IPS DF 6.9 (cell line): ENCODE data around the gene SLC1A3.

ENCODE experiments used
- DNase-seq: peaks from one replicate; pipeline ENCODE4 v3.0.0-alpha.2; 2013; ENCODE audit warnings: low read depth, low spot score
- H3K27ac ChIP-seq: one replicate; pipeline ENCODE4 v1.5.1; 2013; ENCODE audit warnings: low read length, control low read depth
- H3K27me3 ChIP-seq: 2 replicates; pipeline ENCODE4 v1.6.1; 2013; ENCODE audit warnings: mild to moderate bottlenecking, low read length; ENCODE audit not compliant: control insufficient read depth, insufficient read depth
- H3K36me3 ChIP-seq: 2 replicates; pipeline ENCODE4 v1.6.1; 2013; ENCODE audit warnings: low read length; ENCODE audit not compliant: control insufficient read depth, insufficient read depth
- H3K4me1 ChIP-seq: 2 replicates; pipeline ENCODE4 v1.6.1; 2013; ENCODE audit warnings: low read length; ENCODE audit not compliant: control insufficient read depth, insufficient read depth
- H3K4me3 ChIP-seq: 2 replicates; pipeline ENCODE4 v1.5.1; 2013; ENCODE audit warnings: mild to moderate bottlenecking, low read length
- H3K9me3 ChIP-seq: 2 replicates; pipeline ENCODE4 v1.6.1; 2013; ENCODE audit warnings: low read length, inconsistent platforms; ENCODE audit not compliant: control insufficient read depth, insufficient read depth
- WGBS: extraction: QIAGEN DNeasy Blood & Tissue Kit; methylation state at CpG from one replicate; pipeline ENCODE4 v1.1.7; 2013; ENCODE audit warnings: mixed read lengths, missing lambda C conversion rate; ENCODE audit not compliant: insufficient read length, insufficient coverage; 5-methylcytosine and 5-hydroxymethylcytosine counted together

Gene SLC1A3

GRCh38 chr5:36654564-36654963 is 48.2 kb downstream of the SLC1A3 start:
- no peaks in the 10 kb centered on the region for H3K36me3 ChIP-seq
- no CpG with 5 or more reads among the region's 3 CpGs for WGBS
- no peak overlapping the region for H3K4me3 ChIP-seq
- no peak overlapping the region for H3K27ac ChIP-seq
- DNase-seq, result no peak
- peaks cover 2% of the 10 kb centered on the region; the same call in 1 of the 2 replicates for H3K4me1 ChIP-seq
- H3K9me3 ChIP-seq, result no peaks in the 10 kb centered on the region
- H3K27me3 ChIP-seq, result no peaks in the 10 kb centered on the region

GRCh38 chr5:36655161-36655560 is 48.8 kb downstream of the SLC1A3 start:
- Histone ChIP-seq H3K27ac (no peak overlapping the region), H3K4me3 (no peak overlapping the region), H3K9me3 (no peaks in the 10 kb centered on the region), H3K27me3 (no peaks in the 10 kb centered on the region), H3K4me1 (peaks cover 2% of the 10 kb centered on the region; the same call in 1 of the 2 replicates), H3K36me3 (no peaks in the 10 kb centered on the region)
- no peak for DNase-seq
- no CpG with 5 or more reads among the region's 4 CpGs for WGBS

- Histone ChIP-seq H3K4me1 (peaks cover 2% of the 10 kb centered on the region; the same call in 1 of the 2 replicates), H3K27me3 (no peaks in the 10 kb centered on the region), H3K4me3 (no peak overlapping the region), H3K27ac (no peak overlapping the region), H3K36me3 (no peaks in the 10 kb centered on the region), H3K9me3 (no peaks in the 10 kb centered on the region)
- no CpG with 5 or more reads among the region's 1 CpG for WGBS
- DNase-seq, result no peak
These were observed 50.1 kb downstream of the SLC1A3 start for GRCh38 chr5:36656556-36656955.

DNA sequence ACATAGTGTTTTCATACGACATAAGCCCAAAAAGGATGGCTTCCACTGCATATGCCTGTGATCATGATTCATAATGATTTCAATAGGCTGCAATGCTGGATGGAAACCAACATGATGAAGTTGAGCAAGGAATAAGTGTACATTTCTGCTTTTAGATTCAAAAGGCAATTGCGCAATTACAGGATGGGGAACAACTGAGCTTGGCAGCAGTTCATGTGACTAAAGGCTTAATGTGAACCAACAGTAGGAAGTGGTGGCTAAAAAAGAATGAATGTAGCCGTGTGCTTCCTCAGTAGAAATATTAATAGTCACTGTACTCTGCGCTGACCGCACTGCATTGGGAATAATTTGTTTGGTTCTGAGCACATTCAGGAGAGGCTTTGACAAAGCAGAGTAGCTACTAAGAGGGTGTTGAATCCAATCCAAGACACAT is 51.2 kb downstream of the SLC1A3 start:
- peaks cover 2% of the 10 kb centered on the region; the same call in 1 of the 2 replicates for H3K4me1 ChIP-seq
- no peaks in the 10 kb centered on the region for H3K27me3 ChIP-seq
- H3K27ac ChIP-seq, result no peak overlapping the region
- no peaks in the 10 kb centered on the region for H3K36me3 ChIP-seq
- no peak for DNase-seq
- H3K4me3 ChIP-seq, result no peak overlapping the region
- no peaks in the 10 kb centered on the region for H3K9me3 ChIP-seq
- no CpG with 5 or more reads among the region's 5 CpGs for WGBS

GRCh38 chr5:36658038-36658756 is 51.8 kb downstream of the SLC1A3 start:
- no peaks in the 10 kb centered on the region for H3K9me3 ChIP-seq
- no peaks in the 10 kb centered on the region for H3K36me3 ChIP-seq
- DNase-seq, result no peak
- no peaks in the 10 kb centered on the region for H3K27me3 ChIP-seq
- no CpG with 5 or more reads among the region's 8 CpGs for WGBS
- no peak overlapping the region for H3K27ac ChIP-seq
- H3K4me3 ChIP-seq, result no peak overlapping the region
- H3K4me1 ChIP-seq, result peaks cover 2% of the 10 kb centered on the region; the same call in 1 of the 2 replicates

DNA sequence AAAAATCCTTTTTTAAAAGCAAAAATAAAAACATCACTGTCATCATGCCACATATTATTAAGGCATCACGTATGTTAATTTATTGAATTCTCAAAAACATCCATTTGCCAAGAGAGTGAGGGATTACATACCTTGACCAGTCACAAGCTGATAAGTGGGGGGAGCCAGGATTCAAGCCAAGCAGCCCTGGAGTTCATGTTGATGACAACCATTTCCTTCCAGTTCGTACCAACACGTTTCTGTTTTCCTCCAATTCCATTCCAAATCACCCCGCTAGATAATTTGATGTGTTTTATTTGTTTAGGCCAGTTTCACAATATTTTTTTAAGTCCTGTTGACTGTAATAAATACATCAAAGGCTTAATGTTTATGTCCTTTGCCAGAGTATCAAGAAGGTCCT is 53.0 kb downstream of the SLC1A3 start:
- DNase-seq, result no peak
- Histone ChIP-seq H3K36me3 (no peaks in the 10 kb centered on the region), H3K9me3 (no peaks in the 10 kb centered on the region), H3K27me3 (no peaks in the 10 kb centered on the region), H3K27ac (no peak overlapping the region), H3K4me1 (peaks cover 2% of the 10 kb centered on the region; the same call in 1 of the 2 replicates), H3K4me3 (no peak overlapping the region)
- no CpG with 5 or more reads among the region's 4 CpGs for WGBS

GRCh38 chr5:36660397-36661049 is 54.1 kb downstream of the SLC1A3 start:
- no peaks in the 10 kb centered on the region for H3K27me3 ChIP-seq
- no peak overlapping the region for H3K4me3 ChIP-seq
- no peak for DNase-seq
- H3K36me3 ChIP-seq, result no peaks in the 10 kb centered on the region
- H3K9me3 ChIP-seq, result no peaks in the 10 kb centered on the region
- H3K27ac ChIP-seq, result no peak overlapping the region
- 100% methylated on average over 1 of the region's 5 CpGs for WGBS
- H3K4me1 ChIP-seq, result no peaks in the 10 kb centered on the region; the same call in 1 of the 2 replicates

- Histone ChIP-seq H3K27ac (no peak overlapping the region), H3K36me3 (no peaks in the 10 kb centered on the region), H3K4me1 (no peaks in the 10 kb centered on the region; the same call in 1 of the 2 replicates), H3K27me3 (no peaks in the 10 kb centered on the region), H3K4me3 (no peak overlapping the region; the same call in 1 of the 2 replicates), H3K9me3 (no peaks in the 10 kb centered on the region)
- WGBS, result no CpG with 5 or more reads among the region's 8 CpGs
- no peak for DNase-seq
These were observed 55.2 kb downstream of the SLC1A3 start for GRCh38 chr5:36661456-36662220.

DNA sequence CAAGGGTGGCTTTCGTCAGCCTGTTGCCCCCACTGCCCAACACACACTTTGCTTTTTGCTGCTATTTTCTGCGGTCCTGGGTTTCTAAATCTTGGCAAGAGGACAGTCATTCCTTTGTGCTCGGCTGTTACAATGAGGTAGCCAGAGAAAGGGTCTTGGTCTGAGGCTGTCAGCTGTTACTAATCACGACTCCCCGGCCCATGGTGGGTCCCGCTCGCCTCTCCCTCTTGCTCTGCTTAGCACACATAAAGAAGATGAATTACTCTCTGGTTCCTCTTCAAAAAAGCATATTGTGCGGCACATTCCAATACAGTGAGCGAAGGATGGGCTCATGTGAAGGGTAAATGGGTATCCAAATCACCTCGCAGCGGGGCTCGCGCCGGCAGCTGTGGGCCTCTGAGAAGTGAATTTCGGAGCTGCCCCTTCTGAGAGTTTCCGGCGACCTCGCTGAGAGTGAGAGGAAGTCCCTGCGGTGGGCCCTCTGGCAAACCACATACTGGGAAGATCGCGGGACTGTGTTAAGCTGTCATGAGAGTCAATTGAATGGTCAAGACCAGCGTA is 56.0 kb downstream of the SLC1A3 start:
- H3K36me3 ChIP-seq, result no peaks in the 10 kb centered on the region
- no peaks in the 10 kb centered on the region for H3K9me3 ChIP-seq
- H3K27ac ChIP-seq, result no peak overlapping the region
- H3K4me3 ChIP-seq, result no peak overlapping the region
- H3K4me1 ChIP-seq, result no peaks in the 10 kb centered on the region; the same call in 1 of the 2 replicates
- no CpG with 5 or more reads among the region's 22 CpGs for WGBS
- H3K27me3 ChIP-seq, result no peaks in the 10 kb centered on the region
- no peak for DNase-seq

GRCh38 chr5:36664766-36665165 is 58.4 kb downstream of the SLC1A3 start:
- no CpG with 5 or more reads among the region's 3 CpGs for WGBS
- Histone ChIP-seq H3K27me3 (no peaks in the 10 kb centered on the region), H3K36me3 (no peaks in the 10 kb centered on the region), H3K9me3 (no peaks in the 10 kb centered on the region), H3K27ac (no peak overlapping the region), H3K4me1 (no peaks in the 10 kb centered on the region), H3K4me3 (no peak overlapping the region)
- DNase-seq, result no peak
